SW 1271 (cell line): ENCODE data around the gene TEDC1.

Experiments
- DNase-seq, 2 experiments: peaks; one replicate each; lab custom pipeline; 2025; lab: John Stamatoyannopoulos, UW

Gene TEDC1

GRCh38 chr14:105456736-105457617 is 34.1 kb upstream of the TEDC1 start:
- DNase-seq: no peak

- DNase-seq: no peak
Observed at GRCh38 chr14:105458010-105458409, 33.0 kb upstream of the TEDC1 start.

GRCh38 chr14:105458571-105458970 is 32.5 kb upstream of the TEDC1 start:
- DNase-seq: no peak

GRCh38 chr14:105460116-105460515 is 30.9 kb upstream of the TEDC1 start:
- DNase-seq: no peak

GRCh38 chr14:105460616-105461015 is 30.4 kb upstream of the TEDC1 start:
- no peak for DNase-seq

- DNase-seq: no peak
Observed at GRCh38 chr14:105461903-105462302, 29.1 kb upstream of the TEDC1 start.

GRCh38 chr14:105464501-105464900 is 26.5 kb upstream of the TEDC1 start:
- no peak for DNase-seq

- peak; percentile 36 to 57 for DNase-seq
Observed at GRCh38 chr14:105465209-105466031, 25.6 kb upstream of the TEDC1 start.

- no peak for DNase-seq
Observed at GRCh38 chr14:105466531-105467248, 24.4 kb upstream of the TEDC1 start.

- DNase-seq: no peak
Observed at GRCh38 chr14:105467249-105467941, 23.7 kb upstream of the TEDC1 start.

- no peak for DNase-seq
Observed at GRCh38 chr14:105467942-105468471, 23.0 kb upstream of the TEDC1 start.

GRCh38 chr14:105468621-105469241 is 22.3 kb upstream of the TEDC1 start:
- no peak for DNase-seq

GRCh38 chr14:105469456-105470349 is 21.3 kb upstream of the TEDC1 start:
- DNase-seq: no peak

GRCh38 chr14:105470350-105471296 is 20.4 kb upstream of the TEDC1 start:
- DNase-seq: no peak

- DNase-seq: no peak
Observed at GRCh38 chr14:105471297-105471821, 19.7 kb upstream of the TEDC1 start.

GRCh38 chr14:105471823-105472485 is 19.1 kb upstream of the TEDC1 start:
- DNase-seq: no peak

- no peak for DNase-seq
Observed at GRCh38 chr14:105472486-105472991, 18.5 kb upstream of the TEDC1 start.
